Keratinocyte (primary cell): ENCODE measurements around the gene CYP2U1. TPM values are rescaled to one million over a fixed set of nuclear protein-coding genes. Genes with fewer than 3 reads are reported as not detected.
A peak's percentile ranks its signal among the peaks of the same experiment; 100 is the strongest.

Source experiments
- DNase-seq: peaks from one replicate; pipeline ENCODE4 v3.0.0-alpha.2; 2011; ENCODE audit warnings: low read depth, missing footprints, low spot score
- FAIRE-seq: peaks from 2 replicates; lab custom pipeline; 2011; peaks lifted over from hg19 to GRCh38; lab: Jason Lieb, UNC
- H2AFZ ChIP-seq: 2 replicates; pipeline ENCODE4 v1.6.0; 2012; ENCODE audit warnings: low read length, control low read depth, inconsistent platforms; ENCODE audit not compliant: control insufficient read depth
- H3K27ac ChIP-seq: 2 replicates; pipeline ENCODE4 v1.5.1; 2011; ENCODE audit warnings: low read length; ENCODE audit not compliant: control insufficient read depth, insufficient read depth
- H3K27me3 ChIP-seq: 3 replicates; pipeline ENCODE4 v1.6.0; 2011; ENCODE audit warnings: low read length; ENCODE audit not compliant: control insufficient read depth, insufficient read depth; ENCODE audit errors: extremely low read depth
- H3K36me3 ChIP-seq, 2 experiments: 2 replicates in 1 of 2; 3 replicates in 1 of 2; pipeline ENCODE4 v1.5.1; 2011; ENCODE audit warnings: low read length in 2 of 2, mild to moderate bottlenecking in 1 of 2; ENCODE audit not compliant: control insufficient read depth in 2 of 2, insufficient read depth in 2 of 2; ENCODE audit errors: extremely low read depth in 1 of 2
- H3K4me1 ChIP-seq: 3 replicates; pipeline ENCODE4 v1.5.1; 2011; ENCODE audit warnings: low read length; ENCODE audit not compliant: control insufficient read depth, insufficient read depth; ENCODE audit errors: extremely low read depth
- H3K4me2 ChIP-seq: 3 replicates; pipeline ENCODE4 v1.6.0; 2011; ENCODE audit warnings: low read depth, low read length; ENCODE audit not compliant: control insufficient read depth, insufficient read depth; ENCODE audit errors: extremely low read depth
- H3K4me3 ChIP-seq, 3 experiments: fragments of 200-600 bp in 1 of 3; sonication (generic) in 1 of 3; 2 replicates in 2 of 3; 3 replicates in 1 of 3; pipeline ENCODE4 v1.5.1; 2011 to 2016; ENCODE audit warnings: low read length in 3 of 3, mild to moderate bottlenecking in 3 of 3, control low read depth in 2 of 3, inconsistent platforms in 1 of 3, low read depth in 1 of 3, mixed read lengths in 1 of 3, mixed run types in 1 of 3, moderate library complexity in 1 of 3; ENCODE audit not compliant: control insufficient read depth in 2 of 3, insufficient read depth in 2 of 3; ENCODE audit errors: extremely low read depth in 1 of 3
- H3K79me2 ChIP-seq: 2 replicates; pipeline ENCODE4 v1.6.0; 2012; ENCODE audit warnings: low read length; ENCODE audit not compliant: control insufficient read depth, insufficient read depth
- H3K9ac ChIP-seq: 3 replicates; pipeline ENCODE4 v1.6.0; 2011; ENCODE audit warnings: low read length; ENCODE audit not compliant: control insufficient read depth, insufficient read depth; ENCODE audit errors: extremely low read depth
- H3K9me1 ChIP-seq: 3 replicates; pipeline ENCODE4 v1.6.0; 2011; ENCODE audit warnings: low read length; ENCODE audit not compliant: control insufficient read depth, insufficient read depth; ENCODE audit errors: extremely low read depth
- H3K9me3 ChIP-seq: 2 replicates; pipeline ENCODE4 v1.5.1; 2012; ENCODE audit warnings: low read depth, low read length; ENCODE audit not compliant: control insufficient read depth
- H4K20me1 ChIP-seq: 3 replicates; pipeline ENCODE4 v1.6.0; 2011; ENCODE audit warnings: low read length; ENCODE audit not compliant: control insufficient read depth, insufficient read depth; ENCODE audit errors: extremely low read depth
- CTCF ChIP-seq, 3 experiments: IDR thresholded peaks in 1 of 3; conservative IDR thresholded peaks in 1 of 3; optimal IDR thresholded peaks in 1 of 3; 2 replicates in 2 of 3; 3 replicates in 1 of 3; pipeline versions ENCODE3 to v1.5.1; 2011; ENCODE audit warnings: low read length in 3 of 3, mild to moderate bottlenecking in 3 of 3, moderate library complexity in 2 of 3, control low read depth in 1 of 3, inconsistent platforms in 1 of 3; ENCODE audit not compliant: insufficient read depth in 2 of 3; ENCODE audit errors: extremely low read depth in 1 of 3
- EZH2 ChIP-seq: IDR thresholded peaks from one replicate; pipeline ENCODE4 v1.6.1; 2012; ENCODE audit warnings: inconsistent platforms, mild to moderate bottlenecking, low read length, moderate library complexity
- dilution Hi-C: fragments of 300-500 bp; cut with MboI; formaldehyde crosslinking; loops from one replicate; pipeline ENCODE4 v1.7.0; 2020; ENCODE audit warnings: low sequenced_read_pairs; ENCODE audit not compliant: extremely low pct_ligation_motif_present
- polyA plus RNA-seq, 5 experiments: library from polyadenylated mRNA; depleted of rRNA in 3 of 5; stranded (reverse) in 3 of 5; stranded (forward) in 1 of 5; unstranded in 1 of 5; fragments of >200 nt; gene quantifications; 1 replicate in 1 of 5; 2 replicates in 3 of 5; 3 replicates in 1 of 5; pipeline versions ENCODE4 v1.2.1 to v1.2.3, GENCODE V29; 2011 to 2012; ENCODE audit warnings: missing spikeins in 2 of 5, low read depth in 1 of 5, low replicate concordance in 1 of 5

Gene CYP2U1
- polyA plus RNA-seq, 1 donor (not counting 4 experiments of a cell fraction or from before 2014, with no cell fraction given): 3.4 TPM

DNA sequence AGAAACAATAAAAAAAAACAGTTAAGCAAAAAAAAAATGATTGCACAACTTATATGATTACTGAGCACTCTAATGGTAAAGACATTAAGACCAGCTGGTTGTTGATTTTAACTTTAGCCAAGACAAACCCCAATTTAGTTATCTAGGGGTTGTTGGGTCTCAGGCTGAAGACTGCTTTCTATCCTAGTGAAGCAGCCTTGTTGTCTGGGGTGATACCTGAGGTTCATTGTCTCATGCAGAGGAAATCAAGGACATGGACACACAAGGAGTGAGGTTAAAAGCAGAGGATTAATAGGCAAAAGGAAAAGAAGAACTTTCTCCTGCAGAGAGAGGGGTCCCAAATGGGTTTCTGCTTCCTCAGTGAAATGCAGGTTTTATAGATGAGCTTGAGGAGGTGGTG lies 40.0 kb upstream of the CYP2U1 start:
- no peak for DNase-seq
- Histone ChIP-seq H3K4me1 (peaks cover 29% of the 10 kb centered on the region), H3K4me2 (no peak overlapping the region), H3K9me1 (no peaks in the 10 kb centered on the region), H3K9ac (no peak overlapping the region), H3K27ac (no peak overlapping the region), H3K36me3 (peaks cover 0 to 2% of the 10 kb centered on the region in 2 experiments), H3K9me3 (no peaks in the 10 kb centered on the region), H2AFZ (no peak overlapping the region), H3K79me2 (no peaks in the 10 kb centered on the region), H4K20me1 (no peaks in the 10 kb centered on the region), H3K4me3 (no peak overlapping the region), H3K27me3 (no peaks in the 10 kb centered on the region)
- no peak for FAIRE-seq
- dilution Hi-C loops: no loop called here
- no peak for TF ChIP-seq CTCF (optimal IDR thresholded peaks at IDR 0.05 in 1 of 3, IDR thresholded peaks at IDR 0.05 in 1 of 3, conservative IDR thresholded peaks at IDR 0.05 in 1 of 3; ENCODE audit: extremely low read depth in 1 of 3, insufficient read depth in 2 of 3, low read length in 3 of 3)
- TF ChIP-seq EZH2: no peak

DNA sequence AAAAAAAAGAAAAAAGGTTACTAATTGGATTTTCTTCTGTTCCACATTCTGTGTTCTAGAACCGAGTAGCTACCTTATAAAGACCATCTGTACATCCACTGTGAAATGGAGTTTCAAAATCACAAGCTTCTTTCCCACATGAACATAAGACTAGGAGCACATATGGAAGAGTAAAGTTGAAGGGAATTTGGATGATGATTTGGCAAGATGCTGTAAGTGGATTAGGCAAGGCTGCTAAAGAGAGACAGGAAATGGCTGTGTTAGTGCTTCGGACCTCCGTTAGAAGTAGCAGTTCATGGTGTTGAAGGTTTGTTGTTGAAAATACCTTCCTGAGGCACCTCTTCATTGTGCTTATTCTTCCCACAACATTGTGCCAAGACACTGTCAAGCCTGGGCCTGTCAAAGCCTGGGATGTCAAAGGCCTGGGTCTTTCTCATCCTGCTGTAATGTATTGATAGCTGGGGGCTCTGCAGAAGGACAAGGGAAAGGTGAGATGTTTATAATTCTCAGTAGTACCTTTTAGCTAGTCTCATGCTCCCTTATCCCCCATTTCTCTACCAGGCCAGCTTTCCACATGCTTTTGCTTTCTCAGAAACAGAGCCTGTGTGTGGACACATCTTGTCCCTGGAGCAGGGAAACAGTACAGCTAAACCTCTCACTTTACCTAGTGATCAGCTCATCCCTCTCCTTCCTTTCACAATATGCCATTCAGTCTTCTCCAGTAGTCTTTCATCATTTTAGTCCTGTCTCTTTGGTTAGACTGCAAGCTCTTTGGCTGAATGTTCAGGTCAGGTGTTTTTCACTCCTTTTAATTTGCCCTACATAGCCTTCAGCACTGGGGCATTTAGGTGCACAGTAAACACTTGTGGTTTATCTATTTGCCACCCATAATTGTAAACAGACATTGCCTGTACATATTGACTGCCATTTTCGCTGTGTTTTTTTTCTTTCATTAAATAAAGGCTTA lies 37.9 kb upstream of the CYP2U1 start:
- dilution Hi-C loops: no loop called here
- TF ChIP-seq EZH2 (no peak), CTCF (optimal IDR thresholded peaks at IDR 0.05 in 1 of 3, IDR thresholded peaks at IDR 0.05 in 1 of 3, conservative IDR thresholded peaks at IDR 0.05 in 1 of 3; ENCODE audit: extremely low read depth in 1 of 3, insufficient read depth in 2 of 3, low read length in 3 of 3) (no peak)
- H3K4me3 ChIP-seq: no peak overlapping the region
- H3K4me1 ChIP-seq: peaks cover 43% of the 10 kb centered on the region
- no peaks in the 10 kb centered on the region for H3K9me1 ChIP-seq
- H3K36me3 ChIP-seq: peaks cover 0 to 2% of the 10 kb centered on the region in 2 experiments
- no peaks in the 10 kb centered on the region for H3K9me3 ChIP-seq
- no peaks in the 10 kb centered on the region for H3K27me3 ChIP-seq
- FAIRE-seq (peak; percentile 95), DNase-seq (no peak)
- H3K9ac ChIP-seq: no peak overlapping the region
- peak overlapping the region; percentile 7 for H3K4me2 ChIP-seq
- peak overlapping the region; percentile 33 for H3K27ac ChIP-seq
- H2AFZ ChIP-seq: no peak overlapping the region
- no peaks in the 10 kb centered on the region for H4K20me1 ChIP-seq
- peaks cover under 1% of the 10 kb centered on the region for H3K79me2 ChIP-seq
